ENCODE data around the gene C11orf24.
"Not testable (repeated sequence)": the region's sequence is repeated elsewhere in the genome, so short reads cannot be mapped to it uniquely, and the experiment has no call there.

The C11orf24 gene

DNA sequence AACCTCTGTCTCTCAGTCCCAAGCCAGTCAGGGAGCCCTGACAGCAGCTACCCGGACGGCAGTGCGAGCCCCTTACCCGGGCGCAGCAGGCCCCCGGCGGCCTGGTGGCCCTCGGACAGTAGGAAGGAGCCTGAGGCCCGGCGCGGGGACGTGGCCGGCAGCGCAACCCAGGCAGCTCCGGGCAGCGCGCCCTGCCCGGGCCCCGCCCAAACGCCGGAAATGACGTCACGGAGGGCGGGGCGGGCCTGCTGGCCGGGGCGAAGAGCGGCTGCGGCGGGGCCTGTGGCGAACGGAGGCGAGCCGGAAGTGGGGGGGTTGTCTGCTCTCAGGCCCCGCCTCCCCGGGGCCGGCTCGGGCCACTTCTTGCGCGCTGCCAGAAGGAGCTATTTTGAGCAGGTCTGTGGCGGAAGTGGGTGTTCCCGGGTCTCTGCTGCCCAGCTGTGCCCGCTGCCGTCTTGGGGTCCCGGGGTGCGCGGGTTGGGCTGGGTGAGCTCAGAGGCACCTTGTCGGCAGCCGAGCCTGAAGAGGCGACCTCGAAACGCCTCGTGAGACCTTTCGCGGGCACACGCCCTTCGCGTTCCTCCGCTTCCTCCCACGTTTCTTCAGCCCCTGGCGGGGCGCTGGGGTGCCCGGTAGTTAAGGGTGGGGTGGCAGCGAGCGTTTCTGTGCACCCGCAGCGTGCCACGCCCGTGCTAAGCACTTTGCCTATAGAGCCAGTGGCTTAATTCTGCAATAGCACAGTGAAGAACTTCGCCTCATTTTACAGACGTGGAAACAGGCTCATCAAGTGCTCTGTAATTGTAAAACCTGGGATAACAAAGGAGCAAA, at the start of gene C11orf24:
TSS of gene C11orf24 (minus strand) at position 193 of the 828 bp plus-strand sequence. CDS start 8,206 bp downstream, outside the sequence.
- peak; percentile 95 for DNase-seq (ENCODE audit: low read depth)

DNA sequence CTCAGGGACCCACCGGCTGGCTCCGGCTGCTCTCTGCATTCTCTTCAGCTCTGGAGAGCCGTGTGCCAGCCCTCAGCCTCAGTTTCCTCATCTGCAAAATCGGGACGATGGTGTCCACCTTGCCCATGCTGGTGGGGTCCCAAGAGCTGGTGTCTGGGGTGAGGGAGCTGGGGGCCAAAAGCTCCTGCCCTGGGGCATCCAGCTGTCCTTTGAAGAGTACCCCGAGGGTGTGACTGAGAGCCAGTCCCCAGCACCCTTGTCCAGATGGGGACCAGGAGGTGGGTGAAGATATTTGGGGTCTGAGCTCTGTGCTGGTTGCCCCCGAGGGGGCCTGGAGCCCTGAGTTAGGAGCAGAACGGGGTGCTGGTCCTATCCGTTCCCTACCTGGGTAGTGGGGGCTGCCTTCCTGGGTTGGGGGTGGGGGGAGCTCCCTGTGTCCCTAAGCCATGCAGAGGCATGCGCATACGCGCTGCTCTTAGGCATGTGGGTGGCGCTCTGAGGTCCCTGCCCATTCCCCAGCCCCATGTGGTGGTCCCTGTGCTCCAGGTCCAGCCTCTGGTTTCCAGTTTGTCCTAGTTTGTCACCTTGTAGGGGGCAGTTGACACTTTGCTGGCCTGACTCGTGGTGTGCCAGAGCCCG, 45.5 kb upstream of the C11orf24 start:
- DNase-seq (ENCODE audit: low read depth), result no peak

DNA sequence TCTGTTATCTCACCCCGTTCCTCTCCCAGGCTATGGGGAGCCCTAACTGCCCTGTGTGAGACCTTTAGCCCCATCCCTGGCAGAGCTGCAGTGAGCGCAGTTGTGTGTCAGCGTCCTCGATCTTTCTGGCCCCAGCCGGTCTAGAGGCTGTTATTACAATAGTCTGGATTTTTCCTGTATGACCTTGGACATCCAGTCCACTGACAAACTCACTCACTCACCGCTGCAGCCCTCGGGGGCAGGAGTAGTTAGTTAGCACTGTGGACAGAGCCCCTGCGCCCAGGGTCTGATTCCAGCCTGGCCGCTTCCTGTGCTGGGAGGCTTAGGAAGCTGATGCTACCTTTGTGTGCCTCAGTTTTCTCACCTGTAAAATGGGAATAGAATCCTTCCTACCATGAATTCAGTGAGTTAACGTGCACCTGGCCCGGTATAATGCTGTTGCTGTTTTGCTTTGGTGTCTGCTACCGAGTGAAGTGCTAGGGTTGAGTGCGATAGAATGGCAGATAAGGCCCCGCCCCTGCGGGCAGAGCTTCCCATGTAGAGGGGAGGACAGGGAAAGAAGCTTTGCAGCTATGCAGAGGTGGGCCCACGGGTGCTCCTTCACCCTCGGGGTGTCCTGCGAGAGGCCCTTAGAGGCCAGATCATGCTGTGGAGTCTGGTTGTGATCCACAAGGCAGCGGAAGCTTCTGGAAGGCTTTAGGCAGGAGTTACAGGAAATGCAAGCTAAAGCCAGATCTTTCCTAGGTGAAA, 43.6 kb upstream of the C11orf24 start:
- DNase-seq (ENCODE audit: low read depth), result no peak

DNA sequence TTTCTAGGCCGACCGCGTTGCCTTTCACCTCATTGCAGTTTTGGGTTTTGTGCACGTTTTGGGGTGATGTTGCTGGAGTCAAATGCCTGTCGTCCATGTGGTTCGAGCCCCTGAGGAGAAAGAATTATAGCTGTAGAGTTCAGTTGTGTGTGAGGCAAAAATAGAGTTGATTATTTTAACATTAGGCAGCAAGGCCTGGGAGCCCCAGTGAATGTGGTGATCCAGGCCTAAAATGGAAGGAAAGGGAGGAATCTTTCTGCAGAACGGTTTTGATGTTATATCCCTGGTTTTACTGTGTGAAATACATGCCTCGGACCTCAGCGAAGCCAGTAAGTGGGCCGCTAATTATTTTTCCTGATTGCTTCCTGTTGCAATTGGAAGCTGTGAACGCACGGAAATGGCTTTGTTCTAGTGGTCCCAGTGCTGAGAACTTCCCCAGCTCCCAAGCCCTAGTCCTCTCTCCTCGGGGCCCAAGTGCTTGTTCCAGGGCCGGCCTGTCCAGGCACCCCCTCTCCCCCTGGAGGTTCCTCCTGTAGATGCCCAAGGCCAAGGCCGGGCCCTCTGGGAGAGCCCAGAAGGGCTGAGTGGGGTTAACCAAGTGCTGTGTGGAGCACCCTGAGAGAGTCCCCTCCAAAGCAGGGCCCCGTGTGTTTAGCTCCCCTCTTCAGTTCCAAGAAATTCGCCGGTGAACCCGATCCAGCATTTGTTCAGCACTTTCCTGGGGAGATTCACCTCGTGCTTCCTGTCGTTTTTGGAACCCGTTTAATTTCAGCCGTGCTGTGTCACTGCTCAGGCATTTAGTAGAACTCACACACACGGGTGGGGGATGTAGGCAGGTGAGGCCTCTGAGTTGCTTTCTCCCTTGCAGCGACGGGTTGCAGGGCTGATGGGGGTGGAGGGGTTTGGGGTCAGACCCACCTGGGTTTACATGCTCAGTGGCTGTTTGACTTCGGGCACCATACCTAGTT, 42.7 kb upstream of the C11orf24 start:
- DNase-seq (ENCODE audit: low read depth), result no peak

DNA sequence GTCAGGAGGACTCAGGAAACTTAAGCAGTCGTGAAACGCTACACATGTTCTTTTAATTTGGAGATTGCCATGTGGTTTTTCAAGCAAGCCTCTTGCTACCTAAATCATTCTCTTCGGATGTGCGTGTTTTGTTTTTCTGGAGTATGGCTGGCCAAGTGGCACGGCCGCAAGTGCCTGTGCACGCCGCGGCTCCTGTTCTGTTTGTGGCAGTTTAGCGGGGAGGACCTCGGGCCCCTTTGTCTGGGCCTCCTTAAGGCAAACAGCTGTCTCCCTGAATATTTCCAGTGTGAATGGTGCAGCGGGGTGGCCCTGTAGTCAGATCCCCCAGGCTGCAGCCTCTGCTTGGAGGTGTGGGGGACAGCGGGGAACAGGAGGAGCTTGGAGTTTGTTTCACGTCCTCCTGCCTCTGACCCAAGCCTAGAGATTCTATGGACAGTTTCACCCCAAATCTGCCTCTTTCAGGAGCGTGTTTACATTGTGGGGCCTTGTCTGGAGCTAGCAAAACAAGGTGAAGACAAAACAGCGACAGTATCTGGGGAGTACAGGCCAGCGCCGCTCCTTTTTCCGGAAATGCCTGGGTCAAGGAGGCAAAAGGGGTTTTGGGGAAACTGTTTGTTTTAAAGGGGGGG, 41.9 kb upstream of the C11orf24 start:
- DNase-seq (ENCODE audit: low read depth), result no peak

DNA sequence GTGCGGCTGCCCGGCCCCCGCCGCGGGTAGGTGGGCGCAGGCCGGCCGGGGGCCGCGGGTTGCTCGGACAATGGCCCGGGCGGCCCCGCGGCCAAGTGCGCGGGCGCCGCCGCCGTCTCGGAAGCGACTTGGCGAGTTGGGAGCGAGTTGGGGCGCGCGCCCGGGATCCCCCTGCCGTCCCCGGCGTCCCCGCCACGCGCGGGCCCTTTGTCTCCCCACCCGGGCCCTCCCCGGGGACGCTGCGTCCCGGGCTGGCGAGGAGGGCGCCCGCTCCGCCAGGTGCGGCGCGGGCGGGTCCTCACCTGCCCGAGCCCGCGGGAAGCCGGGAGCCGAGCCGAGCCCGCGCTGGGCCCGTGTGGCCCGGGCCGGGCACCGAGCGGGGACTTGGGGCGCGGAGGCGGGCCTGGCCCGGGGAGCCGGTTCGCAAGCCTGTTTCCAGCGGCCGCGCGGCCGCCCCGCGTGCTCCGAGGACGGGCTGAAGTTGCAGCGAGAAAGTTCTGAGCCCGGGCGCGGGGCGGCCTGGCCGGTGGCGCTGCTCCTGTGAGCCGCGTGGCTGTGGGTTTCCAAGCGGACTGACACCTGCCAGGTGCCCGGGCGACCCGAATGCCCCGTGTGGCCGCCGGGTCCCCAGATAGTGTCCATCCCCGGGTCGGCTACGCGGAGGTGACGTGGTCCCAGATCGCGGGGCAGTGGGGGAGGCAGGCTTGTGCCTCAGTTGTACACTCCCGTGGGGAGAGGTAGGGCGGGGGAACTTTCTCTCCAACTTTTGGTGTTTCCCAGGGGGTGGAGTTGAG, 41.2 kb upstream of the C11orf24 start:
- DNase-seq (ENCODE audit: low read depth), result peak; percentile 16

DNA sequence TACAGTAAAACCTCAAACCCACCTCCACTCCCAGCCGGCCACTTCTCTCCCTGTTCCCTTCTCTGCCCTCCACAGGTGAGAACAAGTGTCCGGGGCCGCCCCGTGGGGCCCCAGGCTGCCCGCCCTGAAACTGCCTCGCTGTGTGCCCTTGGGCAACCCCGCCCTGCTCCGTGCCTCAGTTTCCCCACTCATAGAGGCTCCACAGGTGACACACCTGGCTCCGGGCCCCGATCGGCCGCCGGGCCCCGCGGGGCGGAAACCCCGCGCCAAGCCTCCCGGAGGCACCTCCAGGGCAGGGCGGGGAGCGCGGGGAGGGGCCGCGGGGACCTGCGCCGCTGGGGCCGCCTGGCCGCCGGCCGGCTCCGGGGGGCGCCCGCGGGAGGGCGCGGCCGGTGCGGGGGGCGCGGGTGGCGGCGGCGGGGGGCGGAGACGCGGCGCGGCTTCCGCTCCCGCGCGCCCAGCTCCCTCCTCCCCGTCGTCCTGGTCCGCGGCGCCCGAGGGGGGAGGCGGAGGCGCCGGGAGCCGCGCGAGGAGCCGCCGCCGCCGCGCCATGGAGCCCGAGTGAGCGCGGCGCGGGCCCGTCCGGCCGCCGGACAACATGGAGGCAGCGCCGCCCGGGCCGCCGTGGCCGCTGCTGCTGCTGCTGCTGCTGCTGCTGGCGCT, 40.5 kb upstream of the C11orf24 start, which contains the start of gene LRP5:
TSS of gene LRP5 (plus strand) at position 475 of the 663 bp plus-strand sequence. CDS start at position 599, 124 bp downstream.
- DNase-seq (ENCODE audit: low read depth), result peak; percentile 19

DNA sequence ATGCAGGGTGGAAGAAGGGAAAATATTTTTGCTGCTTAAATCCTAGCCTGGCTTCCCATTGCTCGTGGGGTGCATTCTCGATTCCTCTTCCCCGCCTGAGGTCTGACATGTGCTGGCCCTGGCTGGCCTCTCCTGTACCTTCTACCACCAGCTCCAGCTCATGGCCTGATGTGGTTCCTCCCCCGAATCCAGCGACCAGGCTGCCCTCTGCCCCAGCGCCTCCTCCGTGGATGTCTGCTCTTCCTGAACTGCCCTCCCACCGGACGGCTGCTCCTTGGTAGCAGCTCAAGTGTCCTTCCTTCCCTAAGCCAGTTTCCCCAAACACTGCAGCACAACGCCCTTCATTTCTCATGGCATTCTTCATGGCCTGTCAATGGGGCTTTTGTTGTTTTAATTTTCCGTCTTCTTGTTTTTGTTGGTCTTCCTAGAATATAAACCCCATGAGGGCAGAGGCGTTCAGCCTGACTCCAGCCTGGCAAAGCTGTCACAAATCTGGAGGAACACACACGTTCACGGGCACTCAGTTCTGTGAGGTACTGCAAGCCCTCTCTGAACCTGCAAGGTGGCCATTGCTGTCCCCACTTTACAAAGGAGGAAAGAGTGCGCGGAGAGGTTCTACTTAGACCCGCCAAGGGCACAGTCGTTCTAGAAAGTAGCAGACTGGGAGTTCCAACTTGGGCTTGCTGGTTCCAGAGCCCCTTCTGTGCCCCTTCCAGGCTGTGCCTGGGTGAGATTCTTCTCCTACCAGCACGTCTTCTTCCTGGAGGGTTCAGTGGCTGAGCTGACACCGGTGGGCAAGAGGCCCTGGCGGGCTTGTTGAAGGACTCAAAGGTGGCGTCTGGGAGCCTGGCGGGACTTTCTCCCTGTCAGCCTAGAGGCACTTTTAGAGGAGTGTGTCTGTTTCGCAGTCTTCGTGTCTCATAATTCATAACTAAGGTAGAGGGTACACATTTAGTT, 39.7 kb upstream of the C11orf24 start:
- DNase-seq (ENCODE audit: low read depth), result no peak

DNA sequence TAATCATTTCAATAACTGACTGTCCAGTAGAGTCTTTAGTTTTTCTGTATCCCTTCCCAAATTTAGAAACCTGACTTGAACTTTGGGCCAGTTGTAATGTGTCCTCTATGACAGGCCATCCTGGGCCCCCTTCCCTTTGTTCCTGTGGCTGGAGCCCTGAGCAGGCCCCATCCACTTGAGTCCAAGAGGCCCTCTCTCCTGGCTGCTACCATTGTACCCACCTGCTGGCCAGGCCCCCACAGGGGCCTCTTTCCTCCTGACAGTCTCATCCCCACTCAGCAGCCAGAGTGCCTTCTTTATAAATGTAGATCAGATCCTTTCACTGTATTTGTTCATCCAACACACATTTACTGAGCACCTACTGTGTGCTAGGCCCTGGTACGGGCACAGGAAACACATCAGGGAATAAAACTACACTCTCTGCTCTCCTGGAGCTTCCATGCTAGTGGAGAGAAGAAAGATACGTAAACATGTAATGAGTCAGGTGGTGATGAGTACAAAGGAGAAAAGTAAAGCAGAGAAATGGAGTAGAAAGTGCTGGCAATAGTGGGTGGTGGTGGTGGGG, 37.9 kb upstream of the C11orf24 start:
- no peak for DNase-seq (ENCODE audit: low read depth)

DNA sequence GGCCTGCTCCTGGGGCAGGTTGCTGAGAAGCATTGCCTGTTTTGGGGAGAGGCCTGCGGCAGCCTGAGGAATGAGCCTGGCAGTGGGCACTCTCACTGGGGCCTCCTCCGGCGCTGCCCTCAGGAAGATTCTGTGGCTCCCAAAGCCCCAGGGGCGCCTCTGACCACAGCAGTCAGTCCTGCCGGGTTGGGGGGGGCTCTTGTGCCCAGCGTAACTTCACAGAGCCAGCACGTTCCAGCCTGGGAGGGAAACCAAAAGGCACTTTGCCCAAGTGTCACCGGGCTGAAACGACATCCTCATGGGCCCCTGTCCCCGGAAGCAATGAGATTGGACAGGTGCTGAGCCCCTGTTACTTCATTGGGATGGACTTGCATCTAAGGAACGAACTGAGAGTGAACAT, 36.3 kb upstream of the C11orf24 start:
- no peak for DNase-seq (ENCODE audit: low read depth)

DNA sequence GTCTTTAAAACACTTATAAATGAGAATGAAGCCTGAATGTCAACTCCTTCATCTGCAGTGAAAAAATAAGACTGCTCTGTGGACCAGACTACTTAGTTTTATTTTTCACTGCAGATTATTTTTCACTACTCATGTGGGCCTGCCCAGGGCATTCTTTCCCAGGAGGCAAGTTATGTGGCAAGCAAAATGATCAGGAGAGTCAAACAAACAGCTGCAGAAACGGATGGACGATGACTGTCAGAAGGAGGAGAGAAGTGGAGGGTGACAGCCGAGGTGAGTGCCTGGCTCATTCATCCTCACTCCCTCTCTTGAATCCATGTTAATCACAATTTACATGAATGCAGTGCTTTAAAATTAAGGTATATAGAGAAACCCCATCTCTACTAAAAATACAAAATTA, 34.9 kb upstream of the C11orf24 start:
- DNase-seq (ENCODE audit: low read depth), result no peak

DNA sequence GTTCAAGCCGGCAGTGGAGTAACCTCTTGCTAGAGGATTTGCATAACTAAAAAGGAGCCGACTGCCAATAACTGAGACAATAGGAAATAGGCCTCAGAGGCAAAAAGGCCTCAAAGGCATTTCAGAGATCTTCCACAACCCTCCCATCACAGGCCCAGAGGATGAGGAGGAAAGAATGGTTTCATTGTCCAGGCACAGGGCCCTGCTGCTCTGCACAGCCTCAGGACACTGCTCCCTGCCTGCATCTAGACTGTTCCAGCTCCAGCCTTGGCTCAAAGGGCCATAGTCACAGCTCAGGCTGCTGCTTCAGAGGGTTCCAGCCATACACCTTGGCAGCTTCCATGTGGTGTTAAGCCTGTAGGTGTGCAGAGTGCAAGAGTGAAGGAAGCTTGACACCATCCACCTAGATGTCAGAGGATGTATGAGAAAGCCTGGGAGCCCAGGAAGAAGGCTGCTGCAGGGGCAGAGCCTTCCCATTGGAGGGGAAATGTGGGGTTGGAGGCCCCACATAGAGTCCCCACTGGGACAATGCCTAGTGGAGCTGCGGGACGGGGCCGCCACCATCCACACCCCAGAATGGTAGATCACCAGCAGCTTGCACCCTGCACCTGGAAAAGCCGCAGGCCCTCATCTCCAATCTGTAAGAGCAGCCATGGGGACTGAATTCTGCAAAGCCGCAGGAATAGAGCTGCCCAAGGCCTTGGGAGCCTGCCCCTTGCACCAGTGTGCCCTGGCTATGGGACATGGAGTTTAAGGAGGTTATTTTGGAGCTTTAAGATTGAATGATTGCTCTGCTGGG, 32.4 kb upstream of the C11orf24 start:
- no peak for DNase-seq (ENCODE audit: low read depth)

DNA sequence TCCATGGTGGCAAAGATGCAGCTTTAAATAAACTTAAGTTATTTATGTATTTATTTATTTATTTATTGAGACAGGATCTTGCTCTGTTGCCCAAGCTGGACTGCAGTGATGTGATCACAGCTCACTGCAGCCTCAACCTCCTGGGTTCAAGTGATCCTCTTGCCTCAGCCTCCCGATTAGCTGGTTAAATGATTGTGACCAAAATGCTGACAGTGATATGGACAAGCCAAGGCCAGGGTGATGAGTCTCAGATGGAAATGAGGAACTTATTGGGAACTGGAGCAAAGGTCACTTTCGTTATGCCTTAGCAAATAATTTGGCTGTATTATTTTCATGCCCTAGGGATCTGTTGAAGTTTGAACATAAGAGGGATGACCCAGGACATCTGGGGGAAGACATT, 31.3 kb upstream of the C11orf24 start:
- no peak for DNase-seq (ENCODE audit: low read depth)

DNA sequence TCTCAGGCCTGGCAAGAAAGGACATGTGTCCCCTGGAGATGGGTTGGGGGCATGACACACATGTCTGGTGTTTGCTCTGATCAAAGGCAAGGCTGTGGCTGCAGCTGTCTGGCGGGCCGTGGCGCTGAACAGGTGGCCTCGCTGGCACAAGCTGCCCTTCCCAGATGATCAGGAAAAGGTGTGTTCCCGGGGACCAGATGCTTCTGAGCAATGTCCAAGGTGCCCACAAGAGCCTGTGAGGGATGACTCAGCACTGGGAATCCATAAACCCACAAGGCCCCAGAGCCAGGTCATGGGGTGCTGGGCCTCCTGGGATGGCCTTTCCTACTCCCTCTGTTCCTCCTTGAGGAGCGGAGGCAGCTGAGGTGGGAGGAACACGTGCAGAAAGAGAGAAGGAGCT, 30.9 kb upstream of the C11orf24 start:
- no peak for DNase-seq (ENCODE audit: low read depth)

DNA sequence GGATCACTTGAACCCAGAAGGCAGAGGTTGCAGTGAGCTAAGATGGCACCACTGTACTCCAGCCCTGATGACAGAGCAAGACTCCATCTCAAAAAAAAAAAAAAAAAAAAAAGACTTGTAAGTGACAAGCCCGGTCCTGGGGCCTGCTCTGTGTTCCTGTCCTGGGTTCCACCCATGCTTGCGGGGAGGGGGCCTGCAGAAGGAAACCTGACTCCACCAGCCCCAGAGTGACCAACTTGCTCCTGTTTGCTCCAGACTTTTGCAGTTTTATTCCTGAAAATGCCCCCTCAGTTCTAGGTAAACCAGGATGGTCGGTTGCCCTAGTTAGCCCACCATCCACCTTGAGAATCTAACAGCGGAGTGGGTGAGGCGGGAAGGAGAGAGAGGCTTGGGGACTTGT, 30.5 kb upstream of the C11orf24 start:
- DNase-seq (ENCODE audit: low read depth), result no peak

DNA sequence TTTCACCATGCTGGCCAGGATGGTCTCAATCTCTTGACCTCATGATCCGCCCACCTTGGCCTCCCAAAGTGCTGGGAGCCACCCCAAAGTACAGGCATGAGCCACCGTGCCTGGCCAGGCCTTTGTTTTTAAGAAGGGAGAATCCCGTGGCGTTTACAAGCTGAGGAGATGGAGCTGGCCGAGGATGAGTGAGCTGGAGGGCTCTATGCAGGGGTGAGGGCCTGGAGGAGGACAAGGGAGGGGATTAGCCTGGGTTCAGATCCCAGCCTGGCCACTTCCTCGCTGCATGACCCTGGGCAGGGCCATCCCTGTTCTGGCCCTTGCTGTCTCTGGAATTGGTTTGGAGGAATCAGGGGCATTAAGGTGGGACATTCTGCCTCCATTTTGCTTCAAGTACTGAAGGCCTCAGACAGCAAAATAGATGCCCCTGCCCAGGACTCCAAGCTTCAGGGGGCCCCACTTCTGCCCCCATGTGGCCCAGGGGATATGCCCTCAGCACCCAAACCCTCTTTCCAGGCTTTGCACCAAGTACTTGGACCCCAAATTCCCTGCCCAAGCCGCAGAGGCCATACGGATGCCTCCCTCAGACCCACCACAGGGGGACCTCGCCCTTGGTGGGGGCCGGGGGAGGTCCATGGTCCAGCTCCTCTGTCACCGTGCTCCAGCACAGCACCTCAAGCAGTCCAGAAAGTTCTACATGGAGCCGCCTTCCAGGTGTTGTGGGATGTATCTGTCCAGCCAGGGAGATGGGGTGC, 28.5 kb upstream of the C11orf24 start:
- DNase-seq (ENCODE audit: low read depth), result no peak

DNA sequence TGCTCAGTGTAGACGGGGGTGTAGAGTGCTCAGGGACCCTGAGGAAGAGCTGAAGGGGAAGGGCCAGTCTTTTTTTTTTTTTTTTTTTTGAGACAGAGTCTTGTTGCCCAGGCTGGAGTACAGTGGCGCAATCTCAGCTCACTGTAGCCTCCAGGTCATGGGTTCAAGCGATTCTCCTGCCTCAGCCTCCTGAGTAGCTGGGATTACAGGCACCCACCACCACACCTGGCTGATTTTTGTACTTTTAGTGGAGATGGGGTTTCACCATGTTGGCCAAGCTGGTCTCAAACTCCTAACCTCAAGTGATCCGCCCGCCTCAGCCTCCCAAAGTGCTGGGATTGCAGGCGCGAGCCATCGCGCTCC, 27.7 kb upstream of the C11orf24 start:
- not testable (repeated sequence) for DNase-seq (ENCODE audit: low read depth)
